Activated B cell treated with CpG ODN at 0.5 μM for 24 hours (primary cell): Measurements from ENCODE around the gene CAMSAP1. TPM values are rescaled to one million over a fixed set of nuclear protein-coding genes. Genes with fewer than 3 reads are reported as not detected.
A peak's percentile ranks its signal among the peaks of the same experiment; 100 is the strongest.
"Not testable (repeated sequence)": the region's sequence is repeated elsewhere in the genome, so short reads cannot be mapped to it uniquely, and the experiment has no call there.

ENCODE experiments used
- ATAC-seq: fragments of 200-7000 bp; cut with Tn5 transposase; one replicate; pipeline ENCODE4 v1.10.0; 2021; ENCODE audit warnings: low read depth, mild to moderate bottlenecking, moderate library complexity
- CTCF ChIA-PET: fragments of 350-600 bp; sonication (Branson Sonifier 250); formaldehyde crosslinking; loops from one replicate; lab custom pipeline; 2021; ENCODE audit warnings: antibody characterized with exemption; lab: Charles Lee
- POLR2A ChIA-PET: fragments of 350-600 bp; sonication (Branson Sonifier 250); formaldehyde crosslinking; loops from one replicate; lab custom pipeline; 2021; ENCODE audit warnings: antibody characterized with exemption; lab: Charles Lee
- DNase-seq: peaks from one replicate; pipeline ENCODE4 v3.0.0; 2022
- H3K27ac Mint-ChIP-seq: one replicate; pipeline ENCODE4 v1.8.0; 2020; ENCODE audit warnings: mixed read lengths
- H3K27me3 Mint-ChIP-seq: one replicate; pipeline ENCODE4 v1.8.0; 2021; ENCODE audit warnings: mixed read lengths
- H3K36me3 Mint-ChIP-seq: one replicate; pipeline ENCODE4 v1.8.0; 2021; ENCODE audit warnings: low read depth, mixed read lengths
- H3K4me1 Mint-ChIP-seq: one replicate; pipeline ENCODE4 v1.8.0; 2021; ENCODE audit warnings: mixed read lengths
- H3K4me3 Mint-ChIP-seq: one replicate; pipeline ENCODE4 v1.8.0; 2020; ENCODE audit warnings: mild to moderate bottlenecking, mixed read lengths
- H3K9me3 Mint-ChIP-seq: one replicate; pipeline ENCODE4 v1.8.0; 2020; ENCODE audit warnings: mixed read lengths
- CTCF ChIP-seq: fragments of 200-600 bp; IDR thresholded peaks from one replicate; pipeline ENCODE4 v1.8.0; 2022; ENCODE audit warnings: antibody characterized with exemption, mild to moderate bottlenecking
- intact Hi-C: fragments of 100-400 bp; cut with micrococcal nuclease; formaldehyde crosslinking; loops from one replicate; pipeline ENCODE4 v1.15.1; 2024
- total RNA-seq: library from RNA; stranded (reverse); gene quantifications from 2 replicates; pipeline ENCODE4 v1.2.3, GENCODE V29; 2022

The CAMSAP1 gene
- total RNA-seq, 1 donor from 2014 or later, result 16.9 TPM

DNA sequence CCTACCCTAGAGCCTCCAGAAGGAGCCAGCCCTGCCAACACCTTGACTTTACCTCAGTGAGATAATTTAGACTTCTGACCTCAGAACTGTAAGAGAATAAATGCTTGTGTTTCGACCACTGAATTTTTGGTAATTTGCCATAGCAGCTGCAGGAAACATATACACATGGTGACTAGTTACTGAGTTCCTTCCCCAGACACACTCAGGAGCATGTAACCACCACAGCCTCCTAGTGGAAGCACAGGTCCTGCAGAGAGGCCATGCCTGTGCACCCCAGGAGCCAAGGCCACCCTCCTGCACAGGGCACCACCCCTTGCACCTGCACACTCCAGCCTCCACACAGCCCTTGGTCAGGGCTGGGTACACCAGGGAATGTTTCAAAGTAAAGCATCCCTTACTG lies 7.6 kb upstream of the CAMSAP1 start:
- peaks cover 29% of the 10 kb centered on the region for H3K4me1 Mint-ChIP-seq
- no peaks in the 10 kb centered on the region for H3K27me3 Mint-ChIP-seq
- no peak overlapping the region for H3K4me3 Mint-ChIP-seq
- peaks cover 31% of the 10 kb centered on the region for H3K9me3 Mint-ChIP-seq
- DNase-seq (no peak), ATAC-seq (no peak)
- intact Hi-C loops, result no loop called here
- POLR2A ChIA-PET, result interaction anchor here (0.7 kb wide), 1 partner anchor 187 kb away, joined by 4 read pairs; no protein-coding TSS in a partner anchor
- H3K36me3 Mint-ChIP-seq, result peaks cover 63% of the 10 kb centered on the region
- no peak overlapping the region for H3K27ac Mint-ChIP-seq
- CTCF ChIA-PET, result no interaction called here
- no peak for TF ChIP-seq CTCF

GRCh38 chr9:135911233-135911632 lies 3.9 kb upstream of the CAMSAP1 start:
- POLR2A ChIA-PET, ATAC-seq, H3K27ac Mint-ChIP-seq, H3K4me3 Mint-ChIP-seq, CTCF ChIA-PET, DNase-seq, H3K27me3 Mint-ChIP-seq, intact Hi-C loops: not testable (repeated sequence)
- Mint-ChIP-seq H3K9me3 (peaks cover 16% of the 10 kb centered on the region), H3K4me1 (peaks cover 32% of the 10 kb centered on the region), H3K36me3 (peaks cover 61% of the 10 kb centered on the region)

GRCh38 chr9:135910757-135911156 lies 3.4 kb upstream of the CAMSAP1 start:
- ChIA-PET POLR2A (no interaction called here), CTCF (no interaction called here)
- TF ChIP-seq CTCF, result no peak
- Mint-ChIP-seq H3K27ac (no peak overlapping the region), H3K9me3 (peaks cover 13% of the 10 kb centered on the region), H3K4me3 (no peak overlapping the region), H3K27me3 (no peaks in the 10 kb centered on the region), H3K4me1 (peaks cover 32% of the 10 kb centered on the region), H3K36me3 (peaks cover 57% of the 10 kb centered on the region)
- ATAC-seq, result no peak
- DNase-seq, result no peak
- intact Hi-C loops, result no loop called here

DNA sequence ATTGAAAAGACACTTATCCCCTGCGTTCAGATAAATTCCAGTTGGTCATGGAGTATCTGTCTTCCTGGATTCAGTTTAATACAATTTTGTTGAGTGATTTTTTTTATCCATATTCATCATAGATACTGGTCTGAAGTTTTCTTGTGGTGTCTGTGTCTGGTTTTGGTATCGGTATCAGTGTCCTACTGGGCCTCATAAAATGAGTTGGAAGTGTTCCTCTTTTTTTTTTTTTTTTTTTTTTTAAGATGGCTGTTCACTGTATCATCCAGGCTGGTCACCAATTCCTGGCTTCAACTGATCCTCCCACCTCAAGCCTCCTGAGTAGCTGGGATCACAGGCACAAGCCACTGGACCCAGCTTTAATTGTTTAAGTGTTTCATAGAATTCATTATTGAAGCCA lies 2.9 kb upstream of the CAMSAP1 start:
- POLR2A ChIA-PET, result no interaction called here
- no peaks in the 10 kb centered on the region for H3K27me3 Mint-ChIP-seq

GRCh38 chr9:135909371-135909770 lies 2.0 kb upstream of the CAMSAP1 start:
- CTCF ChIA-PET, result no interaction called here
- peaks cover 41% of the 10 kb centered on the region for H3K4me1 Mint-ChIP-seq

More for the DNA sequence above, 2.9 kb upstream of the CAMSAP1 start:
- no peak overlapping the region for H3K27ac Mint-ChIP-seq
- ATAC-seq (no peak), DNase-seq (no peak)
- peak overlapping the region; percentile 56 for H3K4me3 Mint-ChIP-seq
- H3K4me1 Mint-ChIP-seq, result peaks cover 37% of the 10 kb centered on the region
- intact Hi-C loops, result no loop called here
- CTCF ChIA-PET, result no interaction called here
- TF ChIP-seq CTCF, result no peak
- H3K36me3 Mint-ChIP-seq, result peaks cover 51% of the 10 kb centered on the region
- peaks cover 10% of the 10 kb centered on the region for H3K9me3 Mint-ChIP-seq

More at GRCh38 chr9:135909371-135909770, 2.0 kb upstream of the CAMSAP1 start:
- DNase-seq (no peak), ATAC-seq (no peak)
- Mint-ChIP-seq H3K27ac (no peak overlapping the region), H3K27me3 (no peaks in the 10 kb centered on the region), H3K4me3 (peak overlapping the region; percentile 78), H3K36me3 (peaks cover 43% of the 10 kb centered on the region), H3K9me3 (peaks cover 8% of the 10 kb centered on the region)
- POLR2A ChIA-PET, result no interaction called here
- intact Hi-C loops, result loop anchor here (5.0 kb wide), 2 partner anchors 47 to 573 kb away; partner anchors contain the start of gene SEC16A
- no peak for TF ChIP-seq CTCF
